ENCODE data around the gene FSTL4. TPM values are rescaled to one million over a fixed set of nuclear protein-coding genes. Genes with fewer than 3 reads are reported as not detected.

The FSTL4 gene
- total and polyA plus RNA-seq, 2 experiments from 2014 or later: 1.4 to 2.8 TPM

- TF ChIP-seq STAT1 (IDR thresholded peaks at IDR 0.05; ENCODE audit: unreplicated experiment): no peak
- TF ChIP-seq ETS1 (IDR thresholded peaks at IDR 0.05): no peak
- no peak for TF ChIP-seq NANOG (IDR thresholded peaks at IDR 0.05; ENCODE audit: borderline replicate concordance)
Observed at GRCh38 chr5:133520062-133520461, 92.3 kb downstream of the FSTL4 start (continued).

GRCh38 chr5:133519191-133519590, 93.2 kb downstream of the FSTL4 start:
- H3K36me3 ChIP-seq (ENCODE audit: insufficient read depth): no peaks in the 10 kb centered on the region
- DNase-seq (ENCODE audit: low spot score): no peak
- no peaks in the 10 kb centered on the region for H3K9me3 Mint-ChIP-seq
- H3K4me3 Mint-ChIP-seq: no peak overlapping the region
- no peaks in the 10 kb centered on the region for H3K27me3 Mint-ChIP-seq (ENCODE audit: insufficient read depth, low read depth, poor library complexity)
- no peak overlapping the region for H3K4me3 ChIP-seq
- no peaks in the 10 kb centered on the region for H4K20me1 ChIP-seq (replicated peaks; ENCODE audit: insufficient read depth)
- H3K79me2 ChIP-seq (replicated peaks; ENCODE audit: insufficient read depth): no peaks in the 10 kb centered on the region
- H3K27me3 ChIP-seq (ENCODE audit: insufficient read depth): no peaks in the 10 kb centered on the region
- H3K27ac ChIP-seq (ENCODE audit: low read depth): no peak overlapping the region
- no peak overlapping the region for H3K27ac Mint-ChIP-seq
- ATAC-seq: no peak
- no peaks in the 10 kb centered on the region for H3K9me2 ChIP-seq (ENCODE audit: insufficient read depth)
- H3F3A ChIP-seq (replicated peaks; ENCODE audit: low read depth): no peaks in the 10 kb centered on the region
- 0 out of 2 replicates have a peak, but pooled peaks cover 4% of the 10 kb centered on the region for H3K4me1 ChIP-seq (ENCODE audit: insufficient read depth)
- no peak overlapping the region for H3K4me2 ChIP-seq
- H2AFZ ChIP-seq: no peak overlapping the region
- no peaks in the 10 kb centered on the region for H3K36me3 Mint-ChIP-seq (ENCODE audit: low read depth)
- H3K4me1 Mint-ChIP-seq: peaks cover 11% of the 10 kb centered on the region
- TF ChIP-seq ZNF331 (CRISPR knock-in tag; IDR thresholded peaks at IDR 0.05; ENCODE audit: low read depth) (no peak), ZNF114 (CRISPR knock-in tag; IDR thresholded peaks at IDR 0.05) (no peak), NANOG (IDR thresholded peaks at IDR 0.05; ENCODE audit: borderline replicate concordance) (no peak), STAT1 (IDR thresholded peaks at IDR 0.05; ENCODE audit: unreplicated experiment) (no peak), JUNB (IDR thresholded peaks at IDR 0.05; ENCODE audit: unreplicated experiment) (no peak), EZH2phosphoT487 (IDR thresholded peaks at IDR 0.05; ENCODE audit: unreplicated experiment) (no peak), ETS1 (IDR thresholded peaks at IDR 0.05) (no peak), CREB1 (CRISPR knock-in tag; IDR thresholded peaks at IDR 0.05; ENCODE audit: low read depth) (no peak), POLR2AphosphoS5 (IDR thresholded peaks at IDR 0.05; ENCODE audit: low read depth) (no peak), CTCF (conservative IDR thresholded peaks at IDR 0.05; ENCODE audit: low read depth in 2 of 2) (no peak), REST (IDR thresholded peaks at IDR 0.05; ENCODE audit: unreplicated experiment) (no peak), EZH2 (IDR thresholded peaks at IDR 0.05; ENCODE audit: low read depth, unreplicated experiment) (no peak)
